ENCODE data around the gene GRAMD4. TPM values are rescaled to one million over a fixed set of nuclear protein-coding genes. Genes with fewer than 3 reads are reported as not detected.

The GRAMD4 gene
- total and polyA plus RNA-seq, 4 experiments from 2014 or later: 0.73 to 19.6 (median 11.6) TPM

DNA sequence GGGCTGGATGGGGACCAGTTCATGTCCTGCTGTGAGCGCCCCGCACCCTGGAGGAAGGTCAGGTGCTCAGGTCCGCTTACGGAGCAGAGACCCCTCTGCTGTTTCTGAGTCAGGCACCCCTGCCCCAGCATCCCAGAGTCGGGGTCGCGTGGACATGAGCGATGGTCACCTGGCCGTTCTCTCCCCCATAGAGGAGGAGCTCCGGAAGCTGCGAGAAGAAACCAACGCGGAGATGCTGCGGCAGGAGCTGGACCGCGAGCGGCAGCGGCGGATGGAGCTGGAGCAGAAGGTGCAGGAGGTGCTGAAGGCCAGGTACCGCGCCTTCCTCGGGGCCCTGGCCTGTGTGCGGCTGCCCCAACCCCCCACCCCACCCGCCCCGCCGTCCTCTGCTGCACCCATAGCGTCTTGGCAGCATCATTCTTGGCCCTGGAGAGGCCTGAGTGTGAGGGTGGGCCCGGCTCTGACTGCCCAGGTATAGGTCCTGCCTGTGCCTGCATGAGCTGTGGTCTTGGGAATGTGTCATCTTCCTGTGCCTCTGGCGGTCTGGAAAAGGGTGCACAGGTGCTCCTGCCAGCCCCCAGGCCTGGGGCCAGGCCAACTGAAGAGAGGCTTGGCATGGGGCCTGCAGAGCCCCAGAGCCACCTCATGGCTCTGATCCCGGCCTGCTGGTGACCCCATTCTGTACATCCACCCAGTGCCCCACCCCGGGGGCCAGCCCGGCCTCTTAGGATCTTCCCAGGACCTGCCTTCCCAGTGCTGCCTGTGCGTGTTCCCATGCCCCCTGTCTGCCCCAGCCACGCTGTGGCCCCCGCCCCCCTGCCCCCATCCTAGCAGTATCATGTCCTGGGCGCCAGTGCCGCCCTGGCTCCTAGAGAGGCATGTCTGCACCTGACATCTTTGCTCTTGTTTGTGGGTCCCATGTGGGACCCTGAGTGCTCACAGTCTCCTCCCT lies 38.1 kb downstream of the GRAMD4 start:
- peaks cover 0 to 2% (median 0%) of the 10 kb centered on the region in 8 donors for H3K9me3 Mint-ChIP-seq
- Histone ChIP-seq H3K9me3 (ENCODE audit: control insufficient read depth in 1 of 2, low read length in 2 of 2) (no peaks in the 10 kb centered on the region), H3K27ac (ENCODE audit: low read depth, low read length) (no peak overlapping the region), H3K4me3 (ENCODE audit: low read length in 2 of 2) (no peak overlapping the region), H3K4me1 (ENCODE audit: insufficient read depth, low read length) (peaks cover 33% of the 10 kb centered on the region), H3K36me3 (ENCODE audit: insufficient read depth, low read length) (no peaks in the 10 kb centered on the region), H3K27me3 (ENCODE audit: insufficient read depth, low read length) (no peaks in the 10 kb centered on the region)
- no peak for DNase-seq
- peaks cover 0 to 1% of the 10 kb centered on the region in 2 donors for H3K36me3 Mint-ChIP-seq
- no peaks in the 10 kb centered on the region for H3K27me3 Mint-ChIP-seq
- POLR2A ChIA-PET (ENCODE audit: partially characterized antibody): no interaction called here
- H3K4me3 Mint-ChIP-seq: peak overlapping the region in 1 of 8 donors; percentile 34
- CTCF ChIA-PET (ENCODE audit: partially characterized antibody): interaction anchor here (1.1 kb wide), 1 partner anchor 95 kb away, joined by 3 read pairs; no protein-coding TSS in a partner anchor
- peak overlapping the region in 2 of 7 donors; percentile 59 to 63 for H3K27ac Mint-ChIP-seq
- peaks cover 20 to 35% (median 26%) of the 10 kb centered on the region in 4 donors for H3K4me1 Mint-ChIP-seq
- intact Hi-C loops (cut with micrococcal nuclease): no loop called here

DNA sequence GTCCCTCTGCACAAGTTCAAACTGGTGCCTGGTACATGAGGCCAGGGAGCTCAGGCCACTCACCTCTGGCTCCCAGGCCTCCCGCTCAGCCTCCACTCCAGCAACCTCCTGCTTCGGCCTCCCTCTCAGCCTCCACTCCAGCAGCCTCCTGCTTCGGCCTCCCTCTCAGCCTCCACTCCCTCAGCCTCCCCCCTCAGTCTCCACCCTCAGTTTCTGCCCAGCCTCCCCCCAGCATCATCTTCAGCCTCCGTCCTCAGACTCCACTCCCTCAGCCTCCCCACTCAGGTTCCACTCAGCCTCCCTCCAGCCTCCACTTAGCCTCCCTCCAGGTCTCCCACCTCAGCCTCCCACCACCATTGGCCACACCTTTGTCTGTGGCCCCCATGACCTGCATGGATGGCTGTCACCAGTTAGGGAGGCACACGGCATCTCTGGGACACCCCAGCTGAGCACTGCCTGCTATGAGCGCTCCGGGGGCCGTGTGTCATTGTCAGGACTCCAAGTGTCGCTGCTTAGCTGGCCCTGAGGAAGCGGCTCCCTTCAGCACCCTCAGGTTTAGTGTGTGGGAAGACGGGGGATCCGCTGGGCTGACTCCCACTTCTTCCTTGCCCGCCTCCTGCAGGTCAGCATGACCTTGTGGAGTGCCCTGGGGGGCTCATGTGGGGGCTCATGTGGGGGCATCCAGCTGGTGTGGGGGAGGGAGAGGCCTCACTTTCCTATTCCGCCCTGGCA lies 39.0 kb downstream of the GRAMD4 start:
- peaks cover 20 to 31% (median 22%) of the 10 kb centered on the region in 4 donors for H3K4me1 Mint-ChIP-seq
- H3K4me3 ChIP-seq (ENCODE audit: low read length in 2 of 2): no peak overlapping the region
- H3K9me3 Mint-ChIP-seq: peaks cover 0 to 2% (median 0%) of the 10 kb centered on the region in 8 donors
- peaks cover 0 to 6% of the 10 kb centered on the region in 2 donors for H3K36me3 Mint-ChIP-seq
- H3K27ac Mint-ChIP-seq: peak overlapping the region in 1 of 7 donors; percentile 63
- peaks cover 28% of the 10 kb centered on the region for H3K4me1 ChIP-seq (ENCODE audit: insufficient read depth, low read length)
- no peak overlapping the region for H3K4me3 Mint-ChIP-seq
- H3K36me3 ChIP-seq (ENCODE audit: insufficient read depth, low read length): no peaks in the 10 kb centered on the region
- intact Hi-C loops (cut with micrococcal nuclease): no loop called here
- no peak overlapping the region for H3K27ac ChIP-seq (ENCODE audit: low read depth, low read length)
- ChIA-PET CTCF (ENCODE audit: partially characterized antibody) (interaction anchor here (1.1 kb wide), 1 partner anchor 96 kb away, joined by 3 read pairs; no protein-coding TSS in a partner anchor), POLR2A (ENCODE audit: partially characterized antibody) (interaction anchor here (1.3 kb wide), 1 partner anchor 45 kb away, joined by 3 read pairs; no protein-coding TSS in a partner anchor)
- no peaks in the 10 kb centered on the region for H3K27me3 ChIP-seq (ENCODE audit: insufficient read depth, low read length)
- no peak for DNase-seq
- no peaks in the 10 kb centered on the region for H3K9me3 ChIP-seq (ENCODE audit: control insufficient read depth in 1 of 2, low read length in 2 of 2)
- no peaks in the 10 kb centered on the region for H3K27me3 Mint-ChIP-seq

DNA sequence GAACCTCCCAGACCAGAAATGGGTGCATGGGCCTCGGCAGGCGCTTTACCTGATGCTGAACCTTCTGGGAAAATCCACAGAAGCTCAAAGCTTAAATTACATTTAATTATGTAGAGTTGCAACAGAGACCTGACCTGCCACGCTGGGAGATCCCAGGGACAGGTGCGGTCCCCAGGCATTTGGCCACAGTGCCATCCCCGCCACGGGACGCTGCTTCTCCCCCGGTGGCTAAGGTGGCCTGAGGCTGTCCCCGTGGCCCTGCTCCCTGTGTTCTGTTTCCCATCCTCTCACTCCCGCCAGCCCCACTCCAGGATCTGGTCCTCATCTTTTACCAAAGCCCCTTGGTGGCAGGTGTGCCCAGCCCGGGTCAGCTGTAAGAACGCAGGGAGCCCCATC lies 39.6 kb downstream of the GRAMD4 start:
- H3K27ac Mint-ChIP-seq: peak overlapping the region; percentile 71 to 91 (median 79)
- peaks cover 0 to 6% of the 10 kb centered on the region in 2 donors for H3K36me3 Mint-ChIP-seq
- no peaks in the 10 kb centered on the region for H3K27me3 ChIP-seq (ENCODE audit: insufficient read depth, low read length)
- no peaks in the 10 kb centered on the region for H3K27me3 Mint-ChIP-seq
- no peaks in the 10 kb centered on the region for H3K36me3 ChIP-seq (ENCODE audit: insufficient read depth, low read length)
- H3K4me3 Mint-ChIP-seq: peak overlapping the region in 2 of 8 donors; percentile 47 to 67
- ChIA-PET CTCF (ENCODE audit: partially characterized antibody) (interaction anchor here (1.1 kb wide), 1 partner anchor 96 kb away, joined by 3 read pairs; no protein-coding TSS in a partner anchor), POLR2A (ENCODE audit: partially characterized antibody) (interaction anchor here (1.3 kb wide), 1 partner anchor 46 kb away, joined by 3 read pairs; no protein-coding TSS in a partner anchor)
- H3K4me1 ChIP-seq (ENCODE audit: insufficient read depth, low read length): peaks cover 28% of the 10 kb centered on the region
- H3K4me1 Mint-ChIP-seq: peaks cover 20 to 31% (median 22%) of the 10 kb centered on the region in 4 donors
- H3K9me3 ChIP-seq (ENCODE audit: control insufficient read depth in 1 of 2, low read length in 2 of 2): no peaks in the 10 kb centered on the region
- H3K9me3 Mint-ChIP-seq: peaks cover 0 to 2% (median 0%) of the 10 kb centered on the region in 8 donors
- no peak for DNase-seq
- H3K27ac ChIP-seq (ENCODE audit: low read depth, low read length): peak overlapping the region; percentile 8
- H3K4me3 ChIP-seq (ENCODE audit: low read length in 2 of 2): no peak overlapping the region
- intact Hi-C loops (cut with micrococcal nuclease): no loop called here

DNA sequence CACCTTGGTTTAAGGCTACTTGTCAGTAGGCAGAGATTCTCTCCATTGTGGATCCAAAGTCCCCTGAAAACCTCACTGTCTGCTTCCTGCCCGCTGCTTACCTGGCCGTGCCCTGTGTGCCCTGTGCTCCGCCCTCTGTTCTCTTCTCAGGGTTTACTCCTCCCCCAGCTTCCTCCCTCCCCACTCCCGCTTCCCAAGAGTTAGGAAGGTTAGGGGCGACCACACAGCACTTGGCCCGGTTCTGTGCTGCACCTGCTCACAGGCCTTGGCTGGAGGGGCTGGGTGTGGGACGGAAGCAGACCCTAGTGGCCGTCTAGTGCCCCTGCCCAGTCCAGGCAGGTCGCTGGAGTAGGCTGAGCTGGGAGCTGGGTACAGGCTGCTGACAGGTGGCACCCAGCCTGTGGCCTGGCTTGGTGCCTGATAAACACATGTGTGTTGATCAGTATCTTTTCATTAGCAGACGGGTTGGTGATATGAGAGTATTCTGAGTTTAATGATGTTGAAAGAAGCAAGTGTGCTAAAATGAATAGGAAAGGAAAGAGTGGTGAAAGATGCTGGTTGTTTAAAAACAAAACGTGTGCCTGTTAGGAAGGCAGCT lies 40.5 kb downstream of the GRAMD4 start:
- intact Hi-C loops (cut with micrococcal nuclease): no loop called here
- H3K27ac ChIP-seq (ENCODE audit: low read depth, low read length): peak overlapping the region; percentile 8

GRCh38 chr22:46661221-46661851 lies 41.1 kb downstream of the GRAMD4 start:
- H3K9me3 Mint-ChIP-seq: peaks cover 0 to 2% (median 0%) of the 10 kb centered on the region in 8 donors
- H3K4me1 Mint-ChIP-seq: peaks cover 20 to 31% (median 22%) of the 10 kb centered on the region in 4 donors
- POLR2A ChIA-PET (ENCODE audit: partially characterized antibody): interaction anchor here (1.0 kb wide), 1 partner anchor 13 kb away, joined by 3 read pairs; no protein-coding TSS in a partner anchor
- peaks cover 0 to 7% of the 10 kb centered on the region in 2 donors for H3K36me3 Mint-ChIP-seq
- peak overlapping the region; percentile 0 to 81 (median 64) for H3K4me3 Mint-ChIP-seq
- peaks cover 28% of the 10 kb centered on the region for H3K4me1 ChIP-seq (ENCODE audit: insufficient read depth, low read length)
- H3K27ac Mint-ChIP-seq: peak overlapping the region; percentile 71 to 91 (median 79)
- no peaks in the 10 kb centered on the region for H3K36me3 ChIP-seq (ENCODE audit: insufficient read depth, low read length)
- H3K27me3 Mint-ChIP-seq: no peaks in the 10 kb centered on the region
- no peaks in the 10 kb centered on the region for H3K9me3 ChIP-seq (ENCODE audit: control insufficient read depth in 1 of 2, low read length in 2 of 2)
- intact Hi-C loops (cut with micrococcal nuclease): no loop called here
- DNase-seq: peak; percentile 43 to 88 (median 58)
- H3K27me3 ChIP-seq (ENCODE audit: insufficient read depth, low read length): no peaks in the 10 kb centered on the region
- CTCF ChIA-PET (ENCODE audit: partially characterized antibody): no interaction called here
- peak overlapping the region; percentile 8 for H3K27ac ChIP-seq (ENCODE audit: low read depth, low read length)
- H3K4me3 ChIP-seq (ENCODE audit: low read length in 2 of 2): peak overlapping the region in 1 of 2 donors; percentile 35

More for the DNA sequence above, 40.5 kb downstream of the GRAMD4 start:
- Mint-ChIP-seq H3K27me3 (no peaks in the 10 kb centered on the region), H3K4me3 (peak overlapping the region; percentile 38 to 81 (median 64)), H3K36me3 (peaks cover 0 to 7% of the 10 kb centered on the region in 2 donors), H3K9me3 (peaks cover 0 to 2% (median 0%) of the 10 kb centered on the region in 8 donors), H3K27ac (peak overlapping the region; percentile 71 to 91 (median 79)), H3K4me1 (peaks cover 20 to 31% (median 22%) of the 10 kb centered on the region in 4 donors)
- no peaks in the 10 kb centered on the region for H3K27me3 ChIP-seq (ENCODE audit: insufficient read depth, low read length)
- DNase-seq: peak; percentile 50 to 73 (median 52)
- no peaks in the 10 kb centered on the region for H3K9me3 ChIP-seq (ENCODE audit: control insufficient read depth in 1 of 2, low read length in 2 of 2)
- ChIA-PET POLR2A (ENCODE audit: partially characterized antibody) (interaction anchor here (1.0 to 1.3 kb wide), 2 partner anchors 13 to 47 kb away, joined by 3 read pairs; no protein-coding TSS in a partner anchor), CTCF (ENCODE audit: partially characterized antibody) (no interaction called here)
- H3K36me3 ChIP-seq (ENCODE audit: insufficient read depth, low read length): no peaks in the 10 kb centered on the region
- peaks cover 28% of the 10 kb centered on the region for H3K4me1 ChIP-seq (ENCODE audit: insufficient read depth, low read length)
- H3K4me3 ChIP-seq (ENCODE audit: low read length in 2 of 2): peak overlapping the region in 1 of 2 donors; percentile 35

DNA sequence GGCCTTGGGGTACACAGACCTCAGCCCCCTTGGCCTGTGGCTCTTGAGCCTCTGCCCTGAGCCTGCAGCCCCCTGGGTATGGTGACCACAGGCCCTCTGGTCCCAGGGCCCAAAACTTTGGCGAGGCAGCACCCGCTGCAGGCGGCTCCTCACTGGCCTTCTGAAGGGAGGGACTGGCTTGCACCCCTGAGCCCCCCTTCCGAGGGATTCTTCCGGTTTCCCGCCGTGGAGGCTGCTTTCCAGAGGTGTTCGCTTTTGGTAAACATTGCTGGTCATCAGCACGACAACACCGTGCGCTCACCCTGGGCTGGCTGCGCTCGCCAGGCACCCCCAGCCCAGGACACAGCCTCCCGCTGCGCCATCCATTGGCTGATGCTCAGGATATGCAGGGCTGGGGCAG lies 42.0 kb downstream of the GRAMD4 start:
- no peak overlapping the region for H3K4me3 Mint-ChIP-seq
- H3K27ac Mint-ChIP-seq: peak overlapping the region in 2 of 7 donors; percentile 71 to 83
- DNase-seq: no peak
- H3K27me3 Mint-ChIP-seq: no peaks in the 10 kb centered on the region
- Histone ChIP-seq H3K4me1 (ENCODE audit: insufficient read depth, low read length) (peaks cover 28% of the 10 kb centered on the region), H3K27me3 (ENCODE audit: insufficient read depth, low read length) (no peaks in the 10 kb centered on the region), H3K4me3 (ENCODE audit: low read length in 2 of 2) (no peak overlapping the region), H3K27ac (ENCODE audit: low read depth, low read length) (no peak overlapping the region), H3K9me3 (ENCODE audit: control insufficient read depth in 1 of 2, low read length in 2 of 2) (no peaks in the 10 kb centered on the region), H3K36me3 (ENCODE audit: insufficient read depth, low read length) (no peaks in the 10 kb centered on the region)
- peaks cover 18 to 31% (median 22%) of the 10 kb centered on the region in 4 donors for H3K4me1 Mint-ChIP-seq
- H3K9me3 Mint-ChIP-seq: peaks cover 0 to 2% (median 0%) of the 10 kb centered on the region in 8 donors
- intact Hi-C loops (cut with micrococcal nuclease): no loop called here
- POLR2A ChIA-PET (ENCODE audit: partially characterized antibody): no interaction called here
- CTCF ChIA-PET (ENCODE audit: partially characterized antibody): no interaction called here
- peaks cover 0 to 7% of the 10 kb centered on the region in 2 donors for H3K36me3 Mint-ChIP-seq

Measured in CD4-positive, alpha-beta memory T cell (primary cell).